ENCODE measurements around the gene IL22RA1.

Gene IL22RA1

DNA sequence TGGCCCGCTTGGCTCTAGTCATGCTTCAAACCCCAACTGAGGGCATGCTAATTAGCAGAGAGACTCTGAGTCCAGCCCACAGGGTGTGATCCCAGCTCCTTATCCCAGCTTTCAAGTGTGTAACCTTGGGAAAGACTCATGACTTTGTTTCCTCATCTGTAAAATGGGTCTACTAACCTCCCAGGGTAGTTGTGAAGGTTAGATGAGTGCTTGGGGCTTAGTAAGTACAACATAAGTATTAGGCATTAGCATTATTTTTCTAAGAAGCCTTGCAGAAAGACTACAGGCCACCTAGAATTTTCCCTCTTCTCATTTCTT is 33.8 kb downstream of the IL22RA1 start:
- H3K4me3 ChIP-seq (ENCODE audit: low read length), result no peak overlapping the region
- no peak for TF ChIP-seq ZNF274 (IDR thresholded peaks at IDR 0.05; ENCODE audit: low read depth, low read length)

- no peak overlapping the region for H3K4me3 ChIP-seq (ENCODE audit: low read length)
- TF ChIP-seq ZNF274 (IDR thresholded peaks at IDR 0.05; ENCODE audit: low read depth, low read length), result no peak
These were observed 34.4 kb downstream of the IL22RA1 start for GRCh38 chr1:24108334-24109165.

GRCh38 chr1:24107462-24108138 is 35.3 kb downstream of the IL22RA1 start:
- no peak for TF ChIP-seq ZNF274 (IDR thresholded peaks at IDR 0.05; ENCODE audit: low read depth, low read length)
- H3K4me3 ChIP-seq (ENCODE audit: low read length), result no peak overlapping the region

GRCh38 chr1:24105368-24106160 is 37.4 kb downstream of the IL22RA1 start:
- no peak for TF ChIP-seq ZNF274 (IDR thresholded peaks at IDR 0.05; ENCODE audit: low read depth, low read length)
- no peak overlapping the region for H3K4me3 ChIP-seq (ENCODE audit: low read length)

- no peak for TF ChIP-seq ZNF274 (IDR thresholded peaks at IDR 0.05; ENCODE audit: low read depth, low read length)
These were observed 38.1 kb downstream of the IL22RA1 start for GRCh38 chr1:24104854-24105253.

DNA sequence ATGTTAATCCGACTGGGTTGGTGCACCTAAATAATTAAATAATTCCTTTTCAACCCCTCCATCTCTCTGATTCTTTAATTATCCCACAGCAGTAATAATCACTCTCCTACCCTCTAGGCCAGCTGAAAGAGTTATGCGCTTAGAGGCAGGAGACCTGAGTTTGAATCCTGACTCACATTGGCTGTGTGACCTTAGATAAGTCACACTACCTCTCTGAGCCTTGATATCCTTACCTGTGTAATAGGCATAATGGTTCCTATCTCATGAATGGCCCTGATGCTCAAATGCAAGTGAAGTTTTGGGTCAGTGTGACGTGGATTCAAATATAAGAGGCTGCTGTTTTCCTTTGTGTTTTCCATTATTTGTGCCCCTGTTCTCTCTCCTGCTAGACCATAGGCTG is 39.1 kb downstream of the IL22RA1 start:
- TF ChIP-seq ZNF274 (IDR thresholded peaks at IDR 0.05; ENCODE audit: low read depth, low read length), result no peak
- no peak overlapping the region for H3K4me3 ChIP-seq (ENCODE audit: low read length)

More at GRCh38 chr1:24104854-24105253, 38.1 kb downstream of the IL22RA1 start:
- no peak overlapping the region for H3K4me3 ChIP-seq (ENCODE audit: low read length)

- no peak for TF ChIP-seq ZNF274 (IDR thresholded peaks at IDR 0.05; ENCODE audit: low read depth, low read length)
- no peak overlapping the region for H3K4me3 ChIP-seq (ENCODE audit: low read length)
These were observed 39.5 kb downstream of the IL22RA1 start for GRCh38 chr1:24103408-24103807.

DNA sequence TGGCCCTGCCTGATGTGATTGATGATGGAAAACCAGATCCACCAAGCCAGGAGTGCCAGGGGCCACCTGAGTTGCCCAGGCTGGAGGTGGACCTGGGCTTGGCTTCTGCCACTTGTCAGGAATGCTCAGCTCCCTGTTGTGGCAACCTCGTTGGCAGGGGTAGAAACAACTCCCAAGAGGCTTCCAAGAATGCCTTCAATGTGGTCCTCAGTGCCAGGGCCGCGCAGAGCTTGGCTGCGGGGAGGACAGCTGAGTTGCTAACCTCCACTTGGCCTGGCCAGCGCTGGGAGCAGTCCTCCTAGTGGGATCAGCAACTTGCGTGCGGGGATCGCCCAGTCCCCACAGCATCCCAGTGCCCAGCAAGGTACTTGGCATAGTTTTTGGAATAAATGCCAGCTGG is 40.0 kb downstream of the IL22RA1 start:
- H3K4me3 ChIP-seq (ENCODE audit: low read length), result no peak overlapping the region
- TF ChIP-seq ZNF274 (IDR thresholded peaks at IDR 0.05; ENCODE audit: low read depth, low read length), result no peak

DNA sequence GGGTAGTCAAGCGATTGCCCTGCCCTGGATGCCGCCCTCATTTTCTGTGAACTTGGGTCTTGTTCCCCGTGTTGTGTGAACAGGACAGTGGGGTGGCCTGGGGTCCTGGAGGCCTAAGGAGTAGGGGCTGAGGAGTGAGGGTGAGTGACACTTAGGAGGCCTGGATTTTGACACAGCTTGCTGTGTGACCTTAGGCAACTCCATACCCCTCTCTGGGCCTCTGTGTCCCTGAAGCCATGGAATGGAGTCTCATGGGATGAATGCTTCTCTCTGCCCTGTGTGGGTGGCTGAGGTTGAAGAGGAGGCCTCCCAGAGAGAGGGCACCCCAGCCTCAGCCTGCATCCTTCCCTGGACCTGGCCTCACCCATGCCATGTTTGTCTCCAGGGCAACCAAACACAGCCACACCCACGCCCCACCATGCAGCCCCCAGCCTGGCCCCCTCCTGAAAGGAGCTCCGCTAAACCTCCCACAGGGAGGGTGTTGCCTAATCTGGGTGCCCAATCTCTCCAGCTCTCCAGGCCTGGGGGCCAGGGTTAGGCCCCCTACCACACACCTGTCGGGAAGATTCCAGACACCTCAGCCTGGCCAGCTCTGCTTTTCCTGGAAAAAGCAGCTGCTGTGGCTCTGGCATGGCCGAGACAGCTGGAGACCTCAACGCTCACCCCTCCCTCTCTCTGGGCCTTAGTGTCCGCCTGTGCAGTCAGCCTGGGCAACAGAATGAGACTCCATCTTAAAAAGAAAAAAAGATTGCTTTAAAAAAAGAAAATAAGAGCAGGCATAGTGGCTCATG is 40.9 kb downstream of the IL22RA1 start:
- H3K4me3 ChIP-seq (ENCODE audit: low read length), result no peak overlapping the region
- no peak for TF ChIP-seq ZNF274 (IDR thresholded peaks at IDR 0.05; ENCODE audit: low read depth, low read length)

- TF ChIP-seq ZNF274 (IDR thresholded peaks at IDR 0.05; ENCODE audit: low read depth, low read length), result no peak
- no peak overlapping the region for H3K4me3 ChIP-seq (ENCODE audit: low read length)
These were observed 41.8 kb downstream of the IL22RA1 start for GRCh38 chr1:24100945-24101737.

DNA sequence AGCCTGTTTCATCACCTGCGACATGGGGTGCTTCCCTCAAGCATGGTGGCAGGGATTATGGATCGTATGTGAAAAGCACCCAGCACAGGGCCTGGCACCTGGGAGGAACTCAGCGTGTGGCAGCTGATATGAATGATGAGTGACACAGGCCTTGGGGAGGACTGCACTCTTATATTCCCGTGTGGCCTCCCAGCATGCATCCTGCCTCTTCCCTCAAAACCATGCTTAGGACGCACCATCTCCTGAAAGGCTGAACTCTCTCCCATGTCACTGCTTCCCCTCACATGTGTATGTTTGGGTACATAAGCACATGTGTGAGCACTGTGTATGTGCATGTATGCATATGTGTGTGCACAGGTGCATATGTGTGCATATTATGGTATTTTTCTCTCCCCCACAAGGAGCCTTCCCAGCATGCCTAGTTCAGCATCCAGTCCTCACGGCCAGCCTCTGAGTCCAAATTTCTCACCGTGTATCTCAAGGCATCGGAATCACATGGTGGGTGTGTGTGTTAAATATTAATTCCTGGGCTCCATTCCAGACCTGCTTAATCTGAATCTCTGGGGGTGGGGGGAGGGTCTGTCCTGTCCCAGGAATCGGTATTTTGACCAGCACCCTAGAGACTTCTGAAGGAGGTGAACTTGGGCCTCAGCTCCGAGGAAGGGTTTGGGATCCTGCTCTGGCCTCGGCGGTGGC is 43.8 kb downstream of the IL22RA1 start:
- no peak for TF ChIP-seq ZNF274 (IDR thresholded peaks at IDR 0.05; ENCODE audit: low read depth, low read length)

DNA sequence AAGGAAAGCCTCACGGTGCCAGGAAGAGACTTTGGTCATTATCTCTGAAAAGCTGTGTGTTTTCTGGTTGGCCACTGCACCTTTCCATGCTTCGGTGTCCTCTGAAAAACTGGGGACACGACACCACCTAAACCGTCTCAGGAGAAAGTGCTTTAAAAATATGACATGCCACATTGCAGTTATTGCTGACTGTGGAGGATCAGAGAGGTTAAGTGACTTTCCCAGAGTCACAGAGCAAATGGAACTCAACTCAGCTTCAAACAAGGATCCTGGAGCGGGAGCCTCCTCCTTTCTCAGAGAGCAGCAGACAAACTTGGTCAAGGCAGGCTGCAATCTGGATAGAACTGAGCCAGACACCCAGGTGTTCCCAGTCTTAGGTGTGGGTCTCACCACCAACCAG is 44.8 kb downstream of the IL22RA1 start:
- no peak for TF ChIP-seq ZNF274 (IDR thresholded peaks at IDR 0.05; ENCODE audit: low read depth, low read length)
- H3K4me3 ChIP-seq (ENCODE audit: low read length), result no peak overlapping the region

More for the DNA sequence above, 43.8 kb downstream of the IL22RA1 start:
- H3K4me3 ChIP-seq (ENCODE audit: low read length), result no peak overlapping the region

DNA sequence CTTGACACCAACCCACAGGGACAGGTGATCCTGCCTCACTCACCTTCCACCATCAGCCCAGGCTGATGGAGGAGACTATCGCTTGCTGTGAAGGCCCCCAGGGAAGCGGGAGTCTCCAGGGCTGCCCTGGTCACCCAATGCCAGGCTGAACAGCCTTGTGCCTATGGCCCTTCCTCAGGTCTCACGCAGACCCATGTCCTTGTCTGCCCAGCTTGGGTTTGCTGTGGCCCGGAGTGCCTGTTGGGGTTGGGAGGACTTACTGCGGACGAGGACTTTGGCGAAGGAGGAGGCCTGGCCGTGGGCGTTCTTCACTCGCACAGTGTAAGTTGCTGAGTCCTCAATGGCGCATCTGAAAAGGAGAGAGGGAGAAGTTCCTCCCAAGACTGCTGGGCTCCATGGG is 45.3 kb downstream of the IL22RA1 start:
- TF ChIP-seq ZNF274 (IDR thresholded peaks at IDR 0.05; ENCODE audit: low read depth, low read length), result no peak

More for the DNA sequence above, 45.3 kb downstream of the IL22RA1 start:
- H3K4me3 ChIP-seq (ENCODE audit: low read length), result no peak overlapping the region

Measured in GM08714 (cell line).